GM12801 (cell line): ENCODE measurements around the gene BLOC1S1.

Experiments
- TF ChIP-seq, protein P1 (sequence below): IDR thresholded peaks from one replicate; pipeline ENCODE4 v1.5.1; 2011; ENCODE audit warnings: control low read depth; ENCODE audit not compliant: insufficient read length; ENCODE audit errors: extremely low read depth

BLOC1S1 gene

DNA sequence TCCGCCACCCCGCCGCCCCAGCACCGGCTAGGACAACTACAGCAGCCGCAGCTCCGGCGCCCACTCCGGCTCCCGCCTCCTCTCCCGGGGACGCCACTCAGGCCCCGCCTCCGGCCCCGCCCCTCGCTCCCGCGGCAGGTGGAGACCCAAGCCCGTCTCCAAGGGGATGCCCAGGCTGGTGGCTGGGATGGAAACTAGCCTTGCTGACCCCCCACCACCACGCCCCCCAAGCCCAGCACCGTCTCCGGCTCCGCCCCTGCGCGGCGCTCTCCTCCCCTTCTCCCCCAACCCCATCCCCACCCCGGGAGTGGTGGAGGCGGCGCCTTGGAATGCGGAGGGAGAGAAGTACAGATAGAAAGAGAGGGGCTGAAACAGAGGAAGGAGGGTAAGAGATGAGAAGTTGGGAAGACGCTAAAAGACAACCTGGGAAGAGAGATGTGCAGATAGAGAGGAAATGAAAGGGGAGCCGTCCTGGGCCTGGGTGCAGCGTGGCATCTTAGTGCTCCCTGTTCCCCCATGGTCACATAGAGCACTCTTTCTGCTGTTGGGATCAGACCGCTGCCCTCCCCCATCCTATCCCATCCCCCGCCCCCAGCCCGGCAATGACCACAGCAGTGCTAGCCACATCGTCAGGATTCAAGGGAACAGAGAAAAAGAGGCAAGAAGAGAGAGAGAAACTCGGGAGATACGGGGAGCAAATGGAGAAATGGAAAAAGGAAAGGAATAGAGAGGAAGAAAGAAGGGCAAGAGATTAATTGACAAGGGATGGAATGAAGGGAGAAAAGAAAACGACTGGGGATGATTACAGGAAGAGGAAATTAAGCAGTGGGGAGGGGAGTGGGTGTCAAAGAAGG, 7.8 kb upstream of the BLOC1S1 start, which contains the start of gene ITGA7:
Gene ITGA7, minus strand, starts transcription at position 64 of the 854 bp plus-strand sequence. CDS start 222 bp downstream, outside the sequence.
- TF ChIP-seq, protein P1, sequence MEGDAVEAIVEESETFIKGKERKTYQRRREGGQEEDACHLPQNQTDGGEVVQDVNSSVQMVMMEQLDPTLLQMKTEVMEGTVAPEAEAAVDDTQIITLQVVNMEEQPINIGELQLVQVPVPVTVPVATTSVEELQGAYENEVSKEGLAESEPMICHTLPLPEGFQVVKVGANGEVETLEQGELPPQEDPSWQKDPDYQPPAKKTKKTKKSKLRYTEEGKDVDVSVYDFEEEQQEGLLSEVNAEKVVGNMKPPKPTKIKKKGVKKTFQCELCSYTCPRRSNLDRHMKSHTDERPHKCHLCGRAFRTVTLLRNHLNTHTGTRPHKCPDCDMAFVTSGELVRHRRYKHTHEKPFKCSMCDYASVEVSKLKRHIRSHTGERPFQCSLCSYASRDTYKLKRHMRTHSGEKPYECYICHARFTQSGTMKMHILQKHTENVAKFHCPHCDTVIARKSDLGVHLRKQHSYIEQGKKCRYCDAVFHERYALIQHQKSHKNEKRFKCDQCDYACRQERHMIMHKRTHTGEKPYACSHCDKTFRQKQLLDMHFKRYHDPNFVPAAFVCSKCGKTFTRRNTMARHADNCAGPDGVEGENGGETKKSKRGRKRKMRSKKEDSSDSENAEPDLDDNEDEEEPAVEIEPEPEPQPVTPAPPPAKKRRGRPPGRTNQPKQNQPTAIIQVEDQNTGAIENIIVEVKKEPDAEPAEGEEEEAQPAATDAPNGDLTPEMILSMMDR = no peak

DNA sequence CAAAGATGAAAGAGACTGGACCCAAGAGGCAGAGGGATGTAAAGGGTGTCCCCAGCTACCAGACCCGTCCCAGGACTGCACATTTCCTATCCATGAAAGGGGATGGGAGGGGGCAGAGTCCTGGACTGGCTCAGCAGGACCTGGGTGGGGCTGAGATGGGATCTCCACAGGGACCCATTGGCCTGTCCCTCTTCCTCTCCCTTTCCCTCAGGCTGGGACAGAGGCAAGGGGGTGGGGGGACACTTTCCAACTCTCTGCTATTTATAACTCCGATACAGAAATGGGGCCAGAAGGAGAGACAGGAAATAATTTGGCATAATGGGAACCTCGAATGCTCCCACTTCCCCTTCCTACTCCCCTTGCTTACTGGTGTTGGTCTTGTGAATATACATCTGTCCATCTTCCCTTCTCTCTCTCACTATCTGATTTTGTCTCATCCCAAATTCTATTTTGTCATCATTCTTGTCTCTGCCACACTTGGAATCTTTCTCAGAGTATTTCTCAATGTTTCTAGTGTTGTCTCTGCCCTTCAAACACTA, 7.1 kb upstream of the BLOC1S1 start:
- TF ChIP-seq, protein P1 = no peak

DNA sequence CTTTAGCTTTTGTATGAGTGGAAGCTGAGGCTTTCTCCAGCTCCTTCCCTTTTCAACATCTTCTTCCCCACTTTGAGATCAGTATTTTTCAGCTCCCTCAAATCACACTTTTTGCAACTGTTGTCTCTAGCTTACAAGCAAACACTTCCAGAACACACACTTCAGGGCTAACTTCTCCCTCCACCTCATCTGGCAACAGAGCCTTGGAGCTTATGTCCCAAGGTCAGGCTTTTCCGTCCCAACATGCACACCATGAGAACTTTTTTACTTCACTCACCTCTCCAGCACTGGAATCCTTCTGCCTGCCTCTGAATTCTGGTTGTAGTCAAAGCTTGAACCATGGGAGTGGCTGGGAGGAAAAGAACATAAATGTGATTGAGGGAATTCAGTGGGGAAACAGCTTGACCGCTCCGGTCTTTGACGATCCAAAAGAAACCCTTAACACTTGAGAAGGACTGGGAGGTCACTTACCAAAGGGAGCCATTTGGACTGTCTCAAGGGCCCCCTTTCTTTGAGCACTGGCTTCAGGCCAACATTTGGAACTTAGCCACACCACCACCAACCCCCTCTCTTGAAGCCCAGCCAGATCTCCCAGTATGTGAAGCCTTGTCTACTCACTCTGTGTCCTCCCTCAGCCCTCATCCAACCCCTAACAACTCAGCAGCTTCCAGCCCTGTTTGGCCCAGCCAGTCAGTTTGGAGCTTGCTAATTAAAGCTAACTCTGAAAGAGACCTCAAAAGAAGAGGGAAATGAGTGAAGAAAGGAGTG, 3.9 kb upstream of the BLOC1S1 start:
- TF ChIP-seq, protein P1 = no peak

DNA sequence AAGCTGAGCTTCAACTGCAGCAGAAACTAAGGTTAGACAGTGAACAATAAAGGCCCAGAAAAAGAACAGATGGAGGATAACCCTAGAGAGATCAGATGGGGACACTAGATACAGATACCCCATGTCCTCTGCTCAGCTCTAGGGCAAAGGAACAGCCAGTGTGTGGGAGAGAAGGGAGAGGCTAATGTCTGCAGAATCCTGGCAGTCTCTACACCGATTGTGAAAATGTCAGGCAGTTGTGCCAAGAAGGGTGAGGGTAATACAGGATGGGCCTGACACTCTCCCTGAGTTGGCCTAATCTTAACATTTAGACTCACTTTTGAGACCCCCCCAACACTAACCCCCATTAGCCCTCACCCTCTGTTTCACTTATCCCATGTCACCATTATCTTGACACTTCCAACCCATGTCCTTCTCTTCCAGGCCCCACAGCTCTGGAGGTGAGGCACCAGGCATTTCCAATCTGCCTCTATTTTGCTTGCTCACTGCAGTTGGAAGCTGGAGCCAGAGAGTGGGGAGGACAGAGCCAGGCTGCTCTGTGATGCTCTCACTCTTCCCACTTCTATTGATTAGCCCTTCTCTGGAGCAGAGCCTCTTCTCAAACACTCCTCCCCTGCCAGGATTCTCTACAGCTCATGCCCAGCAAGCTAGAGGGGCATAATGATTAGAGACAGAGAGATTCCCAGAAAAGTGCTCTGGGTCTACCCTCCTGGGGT, 3.0 kb upstream of the BLOC1S1 start:
- TF ChIP-seq, protein P1 = no peak

DNA sequence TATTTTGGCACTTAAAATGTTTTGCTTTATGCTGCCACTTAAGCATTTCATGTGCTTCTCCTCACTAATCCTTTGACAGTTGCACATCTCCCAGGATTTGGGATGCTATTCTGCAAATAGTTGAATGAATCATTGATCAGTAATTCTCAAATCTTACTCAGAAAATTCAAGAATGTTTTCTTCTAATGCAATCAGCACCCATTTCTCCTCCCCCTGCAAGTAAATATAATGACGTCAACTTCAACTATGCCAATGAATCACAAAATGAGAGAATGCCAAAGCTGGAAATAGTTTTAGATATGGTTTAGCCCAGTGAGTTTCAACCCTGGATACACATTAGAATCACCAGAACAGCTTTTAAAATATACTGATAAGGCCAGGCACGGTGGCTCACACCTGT, 2.1 kb upstream of the BLOC1S1 start:
- TF ChIP-seq, protein P1 = no peak

DNA sequence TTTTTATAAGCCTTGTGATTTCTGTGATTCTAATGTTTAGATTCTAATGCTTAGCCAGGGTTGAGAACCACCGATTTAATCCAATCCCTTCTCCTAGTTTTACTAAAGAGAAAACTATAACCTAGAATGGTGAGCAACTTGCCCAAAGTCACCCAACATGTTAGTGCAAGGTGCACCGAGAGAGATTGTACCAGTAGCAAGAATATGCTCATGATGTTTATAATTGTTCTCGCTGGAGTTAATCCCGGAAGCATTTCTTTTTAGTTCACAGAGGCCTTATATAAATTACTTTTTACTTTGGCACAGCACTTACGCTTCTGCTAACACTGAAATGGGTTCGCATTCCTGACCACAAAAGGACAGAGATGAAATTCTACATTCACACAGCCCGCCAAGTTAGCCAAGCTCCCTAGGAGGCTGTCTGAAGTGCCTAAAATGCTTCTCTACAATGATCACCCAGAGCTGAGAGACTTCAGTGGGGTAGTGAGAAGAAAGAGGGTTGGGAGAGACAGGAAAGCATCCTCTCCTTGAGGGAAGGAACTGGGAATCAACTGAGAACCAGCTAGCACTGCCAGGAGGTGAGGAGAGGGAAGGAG, 579 bp upstream of the BLOC1S1 start:
- TF ChIP-seq, protein P1 = no peak
